RCC 7860 (cell line): Measurements from ENCODE around the gene DLG4.

Source experiments
- DNase-seq: peaks from one replicate; pipeline ENCODE4 v3.0.0-alpha.2; 2015; ENCODE audit warnings: low spot score
- FAIRE-seq: peaks from 2 replicates; lab custom pipeline; 2012; peaks lifted over from hg19 to GRCh38; lab: Jason Lieb, UNC

DLG4 gene

DNA sequence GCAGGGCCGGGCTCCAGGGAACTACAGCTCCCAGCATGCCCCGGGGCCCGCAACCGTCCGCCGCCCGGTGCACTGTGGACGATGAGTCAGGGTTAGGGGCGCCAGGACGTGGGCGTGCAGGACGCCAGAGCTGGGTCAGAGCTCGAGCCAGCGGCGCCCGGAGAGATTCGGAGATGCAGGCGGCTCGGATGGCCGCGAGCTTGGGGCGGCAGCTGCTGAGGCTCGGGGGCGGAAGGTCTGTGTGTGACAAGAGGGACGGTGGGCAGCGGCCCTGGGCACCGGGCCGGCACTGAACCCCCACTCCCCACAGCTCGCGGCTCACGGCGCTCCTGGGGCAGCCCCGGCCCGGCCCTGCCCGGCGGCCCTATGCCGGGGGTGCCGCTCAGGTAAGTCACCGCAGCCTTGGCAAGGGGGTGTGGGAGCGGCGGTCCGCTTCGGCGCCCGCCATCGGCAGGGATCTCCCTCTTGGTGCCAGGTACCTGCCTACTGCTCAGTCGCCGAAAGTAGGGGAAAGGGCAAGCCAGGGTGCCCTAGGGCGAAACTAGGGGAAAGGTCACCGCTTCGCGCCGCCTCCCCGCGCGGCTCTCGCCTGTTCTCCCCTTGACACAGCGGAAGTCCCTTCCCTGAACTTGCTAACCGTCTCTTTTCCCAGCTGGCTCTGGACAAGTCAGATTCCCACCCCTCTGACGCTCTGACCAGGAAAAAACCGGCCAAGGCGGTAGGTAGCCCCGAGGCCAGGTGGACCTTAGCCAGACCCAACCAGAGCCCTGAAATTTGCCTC lies at the start of gene DLG4, which contains the start of gene ACADVL:
Gene DLG4, minus strand, starts transcription at position 25 of the 781 bp plus-strand sequence.
Gene ACADVL, plus strand, starts transcription at position 127 of the 781 bp plus-strand sequence. Its CDS starts 47 bp downstream, at position 174.
- no peak for FAIRE-seq
- peak; percentile 68 for DNase-seq

DNA sequence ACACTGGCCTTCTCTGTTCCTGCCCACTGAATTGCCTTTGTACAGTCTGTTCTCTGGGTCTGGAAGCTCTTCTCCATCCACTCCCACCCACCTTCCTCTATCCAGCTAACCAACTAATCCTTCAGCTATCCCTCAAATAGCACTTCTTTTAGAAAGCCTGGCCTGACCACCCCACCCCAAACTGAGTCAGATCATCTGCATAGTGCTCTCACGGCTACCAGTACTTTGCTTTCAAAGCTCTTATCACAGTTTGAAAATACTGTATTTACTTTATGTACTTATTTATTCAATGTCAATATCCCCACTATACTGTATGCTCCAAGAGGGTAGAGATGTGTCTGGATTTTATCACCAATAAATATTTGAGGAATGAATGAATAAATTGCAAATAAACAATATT lies 47.1 kb upstream of the DLG4 start:
- DNase-seq (no peak), FAIRE-seq (no peak)

- no peak for DNase-seq
- no peak for FAIRE-seq
Observed at GRCh38 chr17:7263801-7264078, 44.1 kb upstream of the DLG4 start.

DNA sequence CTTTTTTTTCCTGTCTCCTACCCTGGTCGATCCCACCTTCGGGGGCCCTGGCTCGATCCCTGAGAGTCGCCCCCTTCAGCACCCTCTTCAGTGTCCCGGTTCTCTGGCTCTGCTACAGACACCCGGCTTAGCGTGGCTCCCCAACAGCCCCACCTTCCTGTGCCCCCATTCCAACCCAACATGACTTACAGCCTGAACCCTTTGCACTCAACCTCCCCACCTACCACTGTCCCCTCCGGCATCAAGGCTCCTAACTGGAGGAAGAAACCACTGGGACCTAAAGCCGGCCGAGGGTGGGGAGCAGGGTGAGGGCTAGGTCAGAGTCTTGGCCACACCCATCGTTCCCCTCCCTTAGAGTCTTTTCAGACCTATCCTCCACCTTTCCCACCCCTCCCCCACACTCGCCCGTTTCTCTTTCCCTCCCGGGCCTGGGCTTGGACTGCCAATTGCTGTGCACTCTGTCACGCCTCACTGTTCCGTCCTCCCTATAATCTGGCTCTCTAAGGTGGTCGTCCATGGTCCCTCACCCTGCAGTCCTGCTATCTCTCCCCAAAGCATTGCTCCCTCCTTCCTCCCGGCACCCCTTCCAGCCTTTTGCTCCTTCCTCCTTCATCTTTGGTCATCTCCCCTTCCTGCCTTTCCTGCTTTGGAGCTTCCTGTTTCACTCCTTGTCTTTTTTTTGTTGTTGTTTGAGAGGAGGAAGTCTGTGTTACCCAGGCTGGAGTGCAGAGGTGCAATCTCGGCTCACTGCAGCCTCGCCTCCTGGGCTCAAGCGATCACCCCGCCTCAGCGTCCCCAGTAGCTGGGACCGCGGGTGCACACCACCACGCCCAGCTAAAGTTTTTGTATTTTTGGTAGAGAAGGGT lies 43.5 kb upstream of the DLG4 start:
- no peak for FAIRE-seq
- no peak for DNase-seq

GRCh38 chr17:7262192-7262934 lies 42.7 kb upstream of the DLG4 start, which contains the start of gene CLDN7:
Gene CLDN7 (minus strand): TSS chr17:7262478. CDS start chr17:7262043, 435 bp downstream.
- FAIRE-seq (no peak), DNase-seq (no peak)

DNA sequence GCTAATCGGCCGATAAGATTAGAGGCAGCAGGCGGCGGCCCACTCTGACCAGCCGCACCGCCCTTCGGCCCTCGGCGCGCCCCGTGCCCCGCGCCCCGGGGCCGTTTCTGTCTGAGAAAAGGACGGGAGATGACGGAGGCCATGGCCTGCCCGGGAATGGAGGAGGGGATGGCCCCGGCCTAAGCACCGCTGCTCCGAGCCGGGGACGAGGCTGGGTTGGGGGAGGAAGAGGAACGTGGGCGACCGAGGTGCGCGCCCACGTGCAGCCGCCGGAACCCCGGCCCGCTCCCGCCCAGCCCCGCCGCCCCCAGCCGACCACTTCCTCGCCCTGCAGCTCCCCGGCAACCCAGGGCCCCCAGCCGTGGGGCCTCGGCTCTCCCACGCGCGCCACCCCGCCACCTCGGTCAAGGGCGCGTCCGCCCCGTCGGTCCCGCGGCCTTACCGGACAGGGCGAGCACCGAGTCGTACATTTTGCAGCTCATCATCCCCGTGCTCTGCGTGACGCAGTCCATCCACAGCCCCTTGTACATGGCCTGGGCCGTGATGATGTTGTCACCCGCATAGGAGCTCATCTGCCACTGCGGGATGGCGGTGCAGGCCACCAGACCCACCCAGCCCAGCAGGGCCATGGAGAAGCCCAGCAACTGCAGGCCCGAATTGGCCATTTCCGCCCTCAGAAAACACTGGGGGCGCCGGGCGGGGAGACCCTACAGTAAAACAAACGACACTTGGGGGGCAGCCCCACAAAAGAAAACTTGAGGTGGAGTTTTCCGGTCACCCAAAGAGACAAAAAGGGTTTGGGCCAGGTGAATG lies 41.9 kb upstream of the DLG4 start:
- DNase-seq, result no peak
- no peak for FAIRE-seq

DNA sequence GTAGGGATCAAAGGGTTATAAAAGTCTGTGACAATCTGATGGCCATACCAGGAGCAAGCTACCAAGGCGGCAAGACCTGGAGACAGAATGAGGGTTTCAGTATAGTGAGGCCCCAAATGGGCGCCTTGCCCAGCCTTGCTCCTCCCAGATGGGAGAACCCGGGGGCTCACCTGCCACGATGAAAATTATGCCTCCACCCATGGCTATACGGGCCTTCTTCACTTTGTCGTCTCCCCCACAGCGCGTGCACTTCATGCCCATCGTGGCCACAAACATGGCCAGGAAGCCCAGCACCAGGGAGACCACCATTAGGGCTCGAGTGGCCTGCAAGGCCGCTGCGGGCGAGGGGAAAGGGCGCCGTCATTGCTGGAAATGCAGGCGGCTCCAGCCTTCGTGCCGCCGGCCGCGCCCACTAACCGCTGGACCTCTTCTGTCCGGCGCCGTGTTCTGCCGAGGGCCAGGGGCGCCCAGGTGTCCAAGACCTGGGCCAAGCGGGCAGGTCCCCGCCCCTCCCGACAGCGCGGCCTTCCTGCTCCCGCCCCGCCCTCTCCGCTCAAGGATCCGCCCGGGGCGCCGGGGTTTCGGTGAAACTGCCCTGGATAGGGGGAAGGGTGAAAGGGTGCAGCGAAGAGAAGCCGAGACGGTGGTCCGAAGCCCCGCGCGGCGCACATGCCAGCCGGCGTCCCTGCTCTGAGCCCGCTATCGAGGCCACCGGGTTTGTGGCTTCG lies 41.2 kb upstream of the DLG4 start:
- DNase-seq (no peak), FAIRE-seq (no peak)

DNA sequence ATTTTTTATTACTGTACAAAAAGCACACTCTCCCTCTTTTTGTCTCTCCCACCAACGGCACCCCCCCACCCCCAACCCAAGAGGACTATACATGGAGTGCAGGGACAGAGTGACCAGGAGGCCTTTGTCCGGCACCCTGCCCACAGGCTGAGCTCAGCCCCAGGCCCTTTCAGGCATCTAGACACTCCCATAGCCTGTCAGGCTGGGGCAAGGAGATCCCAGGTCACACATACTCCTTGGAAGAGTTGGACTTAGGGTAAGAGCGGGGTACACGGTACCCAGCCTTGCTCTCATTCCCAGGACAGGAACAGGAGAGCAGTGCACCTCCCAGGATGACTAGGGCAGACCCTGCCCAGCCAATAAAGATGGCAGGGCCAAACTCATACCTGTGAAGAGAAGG lies 40.5 kb upstream of the DLG4 start:
- no peak for FAIRE-seq
- DNase-seq, result no peak

DNA sequence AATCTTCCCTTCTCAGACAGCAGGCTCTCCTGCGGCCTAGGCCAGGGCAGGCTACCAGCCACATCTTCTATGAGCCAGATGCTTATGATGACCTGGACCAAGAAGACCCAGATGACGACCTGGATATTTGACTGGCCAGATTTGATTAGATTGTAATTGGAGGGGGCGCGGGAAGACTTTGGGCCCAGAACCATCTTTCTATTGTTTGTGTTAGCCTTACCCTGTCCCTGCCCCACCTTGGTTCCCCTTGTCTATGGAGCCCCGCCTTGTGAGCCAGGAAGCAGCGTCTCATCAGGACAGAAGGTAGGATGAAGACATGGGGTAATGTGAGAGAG lies 39.9 kb upstream of the DLG4 start:
- no peak for DNase-seq
- no peak for FAIRE-seq

- FAIRE-seq, result no peak
Observed at GRCh38 chr17:7258731-7259554, 39.3 kb upstream of the DLG4 start.

DNA sequence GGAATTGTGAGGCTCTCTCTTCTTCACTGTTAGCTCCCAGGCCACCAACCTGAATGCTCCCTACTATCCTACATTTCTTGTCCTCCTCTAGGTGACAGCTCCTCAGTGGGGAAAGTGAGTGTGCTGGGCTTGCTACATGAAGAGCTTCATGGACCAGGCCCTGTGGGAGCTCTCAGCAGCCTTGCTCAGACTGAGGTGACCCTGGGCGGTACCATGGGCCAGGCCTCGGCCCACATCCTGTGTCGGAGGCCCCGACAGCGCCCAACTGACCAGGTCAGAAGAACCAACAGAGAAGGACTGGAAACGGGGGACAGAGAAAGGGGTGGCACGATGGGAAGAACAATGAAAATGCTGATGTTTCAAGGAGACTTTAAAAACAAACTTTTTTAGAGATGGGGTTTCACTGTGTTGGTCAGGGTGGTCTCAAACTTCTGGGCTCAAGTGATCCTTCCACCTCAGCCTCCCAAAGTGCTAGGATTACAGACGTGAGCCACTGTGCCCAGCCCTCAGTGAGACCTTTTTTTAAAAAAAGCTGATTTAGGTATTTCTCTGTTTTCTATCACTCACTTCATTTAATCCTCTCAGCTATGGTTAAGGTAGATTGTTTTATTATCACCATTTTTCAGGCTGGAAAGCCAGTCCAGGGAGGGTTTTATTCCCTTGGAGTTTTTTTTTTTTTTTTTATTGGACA lies 37.3 kb upstream of the DLG4 start:
- DNase-seq (no peak), FAIRE-seq (no peak)

More at GRCh38 chr17:7258731-7259554, 39.3 kb upstream of the DLG4 start:
- DNase-seq, result no peak

GRCh38 chr17:7254511-7254910 lies 34.9 kb upstream of the DLG4 start:
- no peak for FAIRE-seq

GRCh38 chr17:7253082-7253481 lies 33.4 kb upstream of the DLG4 start:
- FAIRE-seq (no peak), DNase-seq (no peak)

More at GRCh38 chr17:7254511-7254910, 34.9 kb upstream of the DLG4 start:
- no peak for DNase-seq

GRCh38 chr17:7252176-7253043 lies 32.8 kb upstream of the DLG4 start, which contains the start of gene ELP5:
Gene ELP5 (plus strand): TSS chr17:7252215. CDS start chr17:7252551, 336 bp downstream.
- FAIRE-seq (no peak), DNase-seq (peak; percentile 79)

- FAIRE-seq, result peak; percentile 85
- peak; percentile 98 for DNase-seq
Observed at GRCh38 chr17:7251661-7252175, 32.1 kb upstream of the DLG4 start, which contains the start of gene CTDNEP1. Gene CTDNEP1 (minus strand): TSS chr17:7251734. CDS start chr17:7251296, 438 bp downstream.

- FAIRE-seq, result no peak
- no peak for DNase-seq
Observed at GRCh38 chr17:7250695-7251627, 31.3 kb upstream of the DLG4 start.
